ENCODE results near the gene WNK4.
A peak's percentile ranks its signal among the peaks of the same experiment; 100 is the strongest.

The WNK4 gene

GRCh38 chr17:42797067-42798007 lies 16.9 kb downstream of the WNK4 start:
- DNase-seq: no peak

GRCh38 chr17:42798011-42798382 lies 17.6 kb downstream of the WNK4 start:
- no peak for DNase-seq

- DNase-seq: peak; percentile 81
Measured at GRCh38 chr17:42798383-42799380, 18.3 kb downstream of the WNK4 start, which contains the start of the genes CNTD1 and COA3. TSS of gene CNTD1 (plus strand) at chr17:42798861. CDS start at chr17:42799068, 207 bp downstream. TSS of gene COA3 (minus strand) at chr17:42798704. CDS start at chr17:42798681, 23 bp downstream.

GRCh38 chr17:42803074-42803883 lies 22.9 kb downstream of the WNK4 start:
- no peak for DNase-seq

GRCh38 chr17:42804918-42805367 lies 24.5 kb downstream of the WNK4 start:
- DNase-seq: no peak

GRCh38 chr17:42806249-42806648 lies 25.8 kb downstream of the WNK4 start:
- no peak for DNase-seq

GRCh38 chr17:42809250-42809649 lies 28.8 kb downstream of the WNK4 start:
- DNase-seq: no peak

GRCh38 chr17:42814633-42815399 lies 34.4 kb downstream of the WNK4 start:
- DNase-seq: no peak

GRCh38 chr17:42817866-42818265 lies 37.5 kb downstream of the WNK4 start:
- DNase-seq: no peak

GRCh38 chr17:42818379-42818778 lies 38.0 kb downstream of the WNK4 start:
- DNase-seq: no peak

- DNase-seq: peak; percentile 67
Measured at GRCh38 chr17:42819939-42820535, 39.6 kb downstream of the WNK4 start.

- no peak for DNase-seq
Measured at GRCh38 chr17:42821176-42821575, 40.8 kb downstream of the WNK4 start.

- no peak for DNase-seq
Measured at GRCh38 chr17:42827472-42827871, 47.1 kb downstream of the WNK4 start.

- no peak for DNase-seq
Measured at GRCh38 chr17:42830971-42831370, 50.6 kb downstream of the WNK4 start.

GRCh38 chr17:42832213-42832933 lies 52.0 kb downstream of the WNK4 start:
- no peak for DNase-seq

GRCh38 chr17:42832934-42833766 lies 52.7 kb downstream of the WNK4 start, which contains the start of gene PSME3:
TSS of gene PSME3 (plus strand) at chr17:42833397. CDS start at chr17:42833632, 235 bp downstream.
- peak; percentile 91 for DNase-seq

- DNase-seq: no peak
Measured at GRCh38 chr17:42833767-42834422, 53.5 kb downstream of the WNK4 start.

- no peak for DNase-seq
Measured at GRCh38 chr17:42835732-42836131, 55.3 kb downstream of the WNK4 start.

Measured in CD4-positive, alpha-beta T cell treated with Interleukin-17A for 4 hours (primary cell).